Upper lobe of left lung (tissue), 4 donors: ENCODE results near the gene BACE1.

ENCODE experiments used
- POLR2A ChIP-seq, 4 donors: fragments of 450-650 bp; IDR thresholded peaks; one replicate each; pipeline ENCODE4 v1.5.1; 2016 to 2017; ENCODE audit warnings: antibody characterized with exemption in 4 of 4, mild to moderate bottlenecking in 2 of 4
- POLR2AphosphoS5 ChIP-seq, 2 donors: sonication (generic); formaldehyde crosslinking; IDR thresholded peaks; one replicate each; pipeline ENCODE4 v1.5.1; 2017; ENCODE audit warnings: antibody characterized with exemption in 2 of 2
- TF ChIP-seq, protein P1 (sequence below), 6 experiments: fragments of 450-650 bp in 4 of 6; fragments of 200-600 bp in 2 of 6; sonication (generic) in 2 of 6; IDR thresholded peaks; one replicate each; pipeline ENCODE4 v1.5.1; 2016 to 2019; ENCODE audit warnings: antibody characterized with exemption in 6 of 6

DNA sequence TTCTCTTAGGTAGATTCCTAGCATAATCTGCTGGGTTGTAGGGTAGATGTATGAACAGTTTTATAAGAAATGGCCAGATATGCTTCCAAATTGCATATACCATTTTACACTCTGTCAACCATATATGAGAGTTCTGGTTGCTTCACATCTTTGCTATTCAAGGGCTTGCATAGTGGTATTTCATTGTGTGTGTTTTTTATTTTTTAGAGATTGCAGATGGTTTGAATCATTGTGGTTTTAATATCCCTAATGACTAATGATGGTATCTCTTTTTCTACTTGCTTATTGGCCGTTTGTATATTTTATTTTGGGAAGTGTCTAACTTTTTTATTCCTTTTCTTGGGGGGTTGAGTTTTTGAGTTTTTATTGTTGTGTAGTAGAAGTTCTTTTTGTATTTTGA lies 56.6 kb downstream of the BACE1 start:
- TF ChIP-seq, protein P1, sequence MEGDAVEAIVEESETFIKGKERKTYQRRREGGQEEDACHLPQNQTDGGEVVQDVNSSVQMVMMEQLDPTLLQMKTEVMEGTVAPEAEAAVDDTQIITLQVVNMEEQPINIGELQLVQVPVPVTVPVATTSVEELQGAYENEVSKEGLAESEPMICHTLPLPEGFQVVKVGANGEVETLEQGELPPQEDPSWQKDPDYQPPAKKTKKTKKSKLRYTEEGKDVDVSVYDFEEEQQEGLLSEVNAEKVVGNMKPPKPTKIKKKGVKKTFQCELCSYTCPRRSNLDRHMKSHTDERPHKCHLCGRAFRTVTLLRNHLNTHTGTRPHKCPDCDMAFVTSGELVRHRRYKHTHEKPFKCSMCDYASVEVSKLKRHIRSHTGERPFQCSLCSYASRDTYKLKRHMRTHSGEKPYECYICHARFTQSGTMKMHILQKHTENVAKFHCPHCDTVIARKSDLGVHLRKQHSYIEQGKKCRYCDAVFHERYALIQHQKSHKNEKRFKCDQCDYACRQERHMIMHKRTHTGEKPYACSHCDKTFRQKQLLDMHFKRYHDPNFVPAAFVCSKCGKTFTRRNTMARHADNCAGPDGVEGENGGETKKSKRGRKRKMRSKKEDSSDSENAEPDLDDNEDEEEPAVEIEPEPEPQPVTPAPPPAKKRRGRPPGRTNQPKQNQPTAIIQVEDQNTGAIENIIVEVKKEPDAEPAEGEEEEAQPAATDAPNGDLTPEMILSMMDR (IDR thresholded peaks at IDR 0.05) = no peak
- TF ChIP-seq POLR2AphosphoS5 (IDR thresholded peaks at IDR 0.05) = no peak
- TF ChIP-seq POLR2A (IDR thresholded peaks at IDR 0.05) = no peak
